H1 (cell line): ENCODE data around the gene SLMAP. TPM values are rescaled to one million over a fixed set of nuclear protein-coding genes. Genes with fewer than 3 reads are reported as not detected.

ENCODE experiments used
- CTCF ChIA-PET: fragments of 300-600 bp; sonication (Branson Sonifier 250); formaldehyde crosslinking; loops from one replicate; lab custom pipeline; 2021; ENCODE audit not compliant: partially characterized antibody; lab: Charles Lee
- POLR2A ChIA-PET: fragments of 300-600 bp; sonication (Branson Sonifier 250); formaldehyde crosslinking; loops from one replicate; lab custom pipeline; 2021; ENCODE audit warnings: inconsistent platforms; ENCODE audit not compliant: partially characterized antibody; lab: Charles Lee
- DNase-seq, 2 experiments: peaks; one replicate each; pipeline versions ENCODE4 v3.0.0 to v3.0.0-alpha.2; 2010 to 2022; ENCODE audit warnings: low spot score in 2 of 2, low read depth in 1 of 2, mixed read lengths in 1 of 2
- FAIRE-seq: peaks from 2 replicates; lab custom pipeline; 2011; peaks lifted over from hg19 to GRCh38; lab: Jason Lieb, UNC
- H2AFZ ChIP-seq: 2 replicates; pipeline ENCODE4 v1.8.1; 2012; ENCODE audit warnings: low read length, inconsistent platforms
- H2AK5ac ChIP-seq: 2 replicates; pipeline ENCODE4 v1.6.1; 2013; ENCODE audit warnings: low read depth, low read length
- H2BK120ac ChIP-seq: replicated peaks from 2 replicates; pipeline ENCODE3; 2013; ENCODE audit warnings: low read depth, low read length, inconsistent platforms
- H2BK12ac ChIP-seq: 2 replicates; pipeline ENCODE4 v1.6.1; 2013; ENCODE audit warnings: low read depth, low read length
- H2BK15ac ChIP-seq: 2 replicates; pipeline ENCODE4 v1.6.1; 2013; ENCODE audit warnings: low read length
- H2BK20ac ChIP-seq: 2 replicates; pipeline ENCODE4 v1.6.1; 2013; ENCODE audit warnings: low read length
- H2BK5ac ChIP-seq: 2 replicates; pipeline ENCODE4 v1.6.1; 2013; ENCODE audit warnings: low read depth, low read length
- H3K14ac ChIP-seq: 2 replicates; pipeline ENCODE4 v1.6.1; 2013; ENCODE audit warnings: inconsistent platforms; ENCODE audit not compliant: insufficient read length
- H3K18ac ChIP-seq: 2 replicates; pipeline ENCODE4 v1.6.1; 2013; ENCODE audit warnings: low read length; ENCODE audit errors: extremely low read depth
- H3K23ac ChIP-seq: 2 replicates; pipeline ENCODE4 v1.6.1; 2013; ENCODE audit warnings: inconsistent platforms; ENCODE audit not compliant: insufficient read length
- H3K23me2 ChIP-seq: 2 replicates; pipeline ENCODE4 v1.6.1; 2013; ENCODE audit warnings: low read depth, low read length
- H3K27ac ChIP-seq: 2 replicates; pipeline ENCODE4 v1.6.1; 2011; ENCODE audit warnings: low read depth, low read length, inconsistent platforms
- H3K27me3 ChIP-seq, 4 experiments: replicated peaks in 1 of 4; 1 replicate in 1 of 4; 2 replicates in 3 of 4; pipeline versions ENCODE4 v1.6.1 to v1.8.1; 2011 to 2013; ENCODE audit warnings: low read length in 3 of 4, mild to moderate bottlenecking in 3 of 4, inconsistent platforms in 2 of 4, mixed read lengths in 2 of 4, moderate library complexity in 1 of 4; ENCODE audit not compliant: control insufficient read depth in 3 of 4, insufficient read depth in 3 of 4; ENCODE audit errors: extremely low read depth in 1 of 4
- H3K36me3 ChIP-seq, 4 experiments: 2 replicates each; pipeline versions ENCODE4 v1.6.1 to v1.8.1; 2011 to 2013; ENCODE audit warnings: mild to moderate bottlenecking in 4 of 4, low read length in 3 of 4, moderate library complexity in 2 of 4, control low read depth in 1 of 4, inconsistent platforms in 1 of 4; ENCODE audit not compliant: insufficient read depth in 4 of 4, control insufficient read depth in 2 of 4
- H3K4ac ChIP-seq: replicated peaks from 2 replicates; pipeline ENCODE3; 2013; ENCODE audit warnings: low read length, low read depth, mixed read lengths, inconsistent platforms; ENCODE audit not compliant: insufficient read length
- H3K4me1 ChIP-seq, 4 experiments: replicated peaks in 1 of 4; 1 replicate in 1 of 4; 2 replicates in 3 of 4; pipeline versions ENCODE4 v1.6.1 to v1.8.1; 2011 to 2013; ENCODE audit warnings: low read length in 3 of 4, inconsistent platforms in 2 of 4, mixed read lengths in 1 of 4; ENCODE audit not compliant: insufficient read depth in 4 of 4, control insufficient read depth in 3 of 4
- H3K4me2 ChIP-seq, 2 experiments: 2 replicates each; pipeline versions ENCODE4 v1.6.1 to v1.8.1; 2011 to 2013; ENCODE audit warnings: low read depth in 2 of 2, low read length in 2 of 2, control low read depth in 1 of 2, inconsistent platforms in 1 of 2, mild to moderate bottlenecking in 1 of 2; ENCODE audit not compliant: insufficient read depth in 1 of 2
- H3K4me3 ChIP-seq, 4 experiments: fragments of 200-600, 300-600 bp in 1 of 4; sonication (generic), shearing (Covaris generic), sonication (Bioruptor Twin) in 1 of 4; 2 replicates each; pipeline versions ENCODE4 v1.5.1 to v1.8.1; 2011 to 2016; ENCODE audit warnings: low read length in 4 of 4, low read depth in 3 of 4, control low read depth in 2 of 4, inconsistent platforms in 2 of 4, mild to moderate bottlenecking in 2 of 4, mixed read lengths in 1 of 4, moderate library complexity in 1 of 4; ENCODE audit not compliant: insufficient read depth in 2 of 4; ENCODE audit errors: extremely low read depth in 1 of 4
- H3K56ac ChIP-seq: replicated peaks from 2 replicates; pipeline ENCODE3; 2013; ENCODE audit warnings: low read depth, mild to moderate bottlenecking, mixed read lengths, low read length, inconsistent platforms; ENCODE audit not compliant: insufficient read length
- H3K79me1 ChIP-seq: 2 replicates; pipeline ENCODE4 v1.6.1; 2013; ENCODE audit warnings: low read depth, low read length, control low read depth
- H3K79me2 ChIP-seq, 2 experiments: 2 replicates each; pipeline versions ENCODE4 v1.6.1 to v1.8.1; 2012 to 2013; ENCODE audit warnings: low read length in 2 of 2, mild to moderate bottlenecking in 2 of 2, inconsistent platforms in 1 of 2; ENCODE audit not compliant: insufficient read depth in 2 of 2, control insufficient read depth in 1 of 2
- H3K9ac ChIP-seq, 4 experiments: replicated peaks in 1 of 4; 1 replicate in 1 of 4; 2 replicates in 3 of 4; pipeline versions ENCODE4 v1.6.1 to v1.8.1; 2011 to 2013; ENCODE audit warnings: low read depth in 3 of 4, low read length in 3 of 4, control low read depth in 2 of 4, mild to moderate bottlenecking in 2 of 4, moderate library complexity in 2 of 4, inconsistent platforms in 1 of 4; ENCODE audit errors: extremely low read depth in 1 of 4
- H3K9me3 ChIP-seq, 2 experiments: 2 replicates each; pipeline versions ENCODE4 v1.6.1 to v1.8.1; 2012 to 2013; ENCODE audit warnings: mild to moderate bottlenecking in 2 of 2, moderate library complexity in 2 of 2, control low read depth in 1 of 2, inconsistent platforms in 1 of 2, low read depth in 1 of 2, low read length in 1 of 2, mixed read lengths in 1 of 2; ENCODE audit not compliant: insufficient read depth in 2 of 2
- H4K20me1 ChIP-seq, 2 experiments: replicated peaks in 1 of 2; 2 replicates each; pipeline versions ENCODE3 to v1.8.1; 2011 to 2013; ENCODE audit warnings: inconsistent platforms in 2 of 2, low read length in 2 of 2, mild to moderate bottlenecking in 1 of 2; ENCODE audit not compliant: insufficient read depth in 2 of 2, control insufficient read depth in 1 of 2
- H4K5ac ChIP-seq: 2 replicates; pipeline ENCODE4 v1.6.1; 2013; ENCODE audit warnings: low read length, low read depth, mixed read lengths, inconsistent platforms; ENCODE audit not compliant: insufficient read length
- H4K8ac ChIP-seq: 2 replicates; pipeline ENCODE4 v1.8.0; 2013; ENCODE audit warnings: mild to moderate bottlenecking, moderate library complexity, low read length, inconsistent platforms; ENCODE audit not compliant: insufficient read depth; ENCODE audit errors: extremely low read depth
- H4K91ac ChIP-seq: replicated peaks from 2 replicates; pipeline ENCODE3; 2013; ENCODE audit warnings: low read length, mixed read lengths, inconsistent platforms; ENCODE audit not compliant: insufficient read length
- ASH2L ChIP-seq: fragments of 200-600, 300-600 bp; sonication (generic); IDR thresholded peaks from one replicate; pipeline ENCODE4 v1.7.1; 2017; ENCODE audit warnings: low read length
- CHD2 ChIP-seq: IDR thresholded peaks from 2 replicates; pipeline ENCODE4 v1.6.1; 2012; ENCODE audit warnings: low read length, improper control_type of control experiment
- GTF2F1 ChIP-seq: IDR thresholded peaks from 2 replicates; pipeline ENCODE4 v1.6.1; 2012; ENCODE audit warnings: low read depth, low read length, improper control_type of control experiment, borderline replicate concordance
- JUN ChIP-seq: IDR thresholded peaks from 2 replicates; pipeline ENCODE4 v1.6.1; 2011; ENCODE audit warnings: low read depth, mild to moderate bottlenecking, improper control_type of control experiment, low read length
- SAP30 ChIP-seq: fragments of 300-600 bp; sonication (generic); IDR thresholded peaks from 2 replicates; pipeline ENCODE4 v1.7.1; 2012; ENCODE audit warnings: low read length, moderate library complexity, mild to moderate bottlenecking, inconsistent platforms; ENCODE audit not compliant: insufficient read depth, insufficient replicate concordance
- TAF1 ChIP-seq: IDR thresholded peaks from 2 replicates; pipeline ENCODE4 v1.6.1; 2011; ENCODE audit warnings: mild to moderate bottlenecking, low read depth, low read length
- TCF12 ChIP-seq: IDR thresholded peaks from 2 replicates; pipeline ENCODE4 v1.6.1; 2011; ENCODE audit warnings: low read depth, mild to moderate bottlenecking, low read length
- TEAD4 ChIP-seq: IDR thresholded peaks from 2 replicates; pipeline ENCODE4 v1.6.1; 2012; ENCODE audit warnings: low read depth, low read length, inconsistent platforms, mixed read lengths
- YY1 ChIP-seq: IDR thresholded peaks from 2 replicates; pipeline ENCODE4 v1.6.1; 2011; ENCODE audit warnings: low read depth, mild to moderate bottlenecking, low read length
- ZNF274 ChIP-seq: IDR thresholded peaks from 2 replicates; pipeline ENCODE4 v1.7.0; 2012; ENCODE audit warnings: low read length, borderline replicate concordance; ENCODE audit errors: extremely low read depth
- WGBS, 2 experiments: shearing (Covaris generic) in 1 of 2; methylation state at CpG; one replicate each; pipeline versions ENCODE4 v1.1.6 to v1.1.7; 2013 to 2015; ENCODE audit warnings: low lambda C conversion rate in 2 of 2, mixed read lengths in 2 of 2, inconsistent platforms in 1 of 2, low coverage in 1 of 2, missing lambda C conversion rate in 1 of 2; ENCODE audit not compliant: insufficient replicate concordance in 2 of 2, insufficient coverage in 1 of 2, insufficient read length in 1 of 2; ENCODE audit errors: extremely low coverage in 1 of 2, missing lambda C conversion rate in 1 of 2; 5-methylcytosine and 5-hydroxymethylcytosine counted together
- polyA plus RNA-seq, 7 experiments: library from polyadenylated mRNA; depleted of rRNA in 3 of 7; stranded (reverse) in 5 of 7; unstranded in 2 of 7; fragments of >200 nt in 5 of 7; fragments of 200-250 nt in 2 of 7; gene quantifications; 1 replicate in 5 of 7; 2 replicates in 1 of 7; 4 replicates in 1 of 7; pipeline versions ENCODE4 v1.2.1 to v1.2.3, GENCODE V29; 2011 to 2013; ENCODE audit warnings: missing spikeins in 2 of 7, mixed read lengths in 2 of 7
- total RNA-seq: library from RNA; stranded (reverse); fragmentation: NEBNext Ultra II Directional; extraction: Animal tissue kit (Norgen Biotek cat#: 25700); gene quantifications from 2 replicates; pipeline ENCODE4 v1.2.1, GENCODE V29; 2021
- TF ChIP-seq, protein P1 (sequence below): IDR thresholded peaks from 2 replicates; pipeline ENCODE4 v1.6.1; 2012; ENCODE audit warnings: inconsistent platforms
- TF ChIP-seq, protein P2 (sequence below): IDR thresholded peaks from 2 replicates; pipeline ENCODE4 v1.6.1; 2011; ENCODE audit warnings: low read length, improper control_type of control experiment

Gene SLMAP
- total and polyA plus RNA-seq, 2 of the 8 experiments (the other 6 are each of a cell fraction or from before 2014, with no cell fraction given) = 13.6 to 70.4 TPM

GRCh38 chr3:57952208-57952631, 196.1 kb downstream of the SLMAP start:
- no peak overlapping the region for H4K5ac ChIP-seq
- no peaks in the 10 kb centered on the region for H3K79me2 ChIP-seq
- ChIA-PET CTCF (interaction anchor here (0.6 to 2.0 kb wide), 6 partner anchors 10 to 455 kb away, joined by 3 to 10 read pairs (median 4); partner anchors contain the start of gene FLNB), POLR2A (interaction anchor here (0.6 to 1.3 kb wide), 9 partner anchors 8 to 751 kb away, joined by 3 to 4 read pairs (median 3); no protein-coding TSS in a partner anchor)
- H4K91ac ChIP-seq = no peak overlapping the region
- no peaks in the 10 kb centered on the region for H4K20me1 ChIP-seq
- WGBS, 2 experiments = 83% methylated on average over 4 of the region's 4 CpGs; no CpG with 5 or more reads in 1 of the 2 experiments
- no peak overlapping the region for H3K56ac ChIP-seq
- H3K23me2 ChIP-seq = no peaks in the 10 kb centered on the region; the same call in 1 of the 2 replicates
- no peak overlapping the region for H3K4ac ChIP-seq
- H2BK12ac ChIP-seq = no peak overlapping the region
- H2BK20ac ChIP-seq = no peak overlapping the region
- H3K18ac ChIP-seq = no peak overlapping the region
- H2AK5ac ChIP-seq = no peak overlapping the region
- H2AFZ ChIP-seq = peak overlapping the region; percentile 30; the same call in 1 of the 2 replicates
- DNase-seq (peak in 1 of 2 experiments; percentile 63), FAIRE-seq (peak; percentile 39)
- no peak overlapping the region for H3K14ac ChIP-seq
- H2BK5ac ChIP-seq = no peak overlapping the region
- no peaks in the 10 kb centered on the region for H3K36me3 ChIP-seq
- no peak overlapping the region for H3K4me3 ChIP-seq
- no peak overlapping the region for H2BK120ac ChIP-seq
- peak overlapping the region; percentile 37; the same call in 1 of the 2 replicates for H3K27ac ChIP-seq
- no peaks in the 10 kb centered on the region for H3K79me1 ChIP-seq
- no peak overlapping the region for H3K4me2 ChIP-seq
- no peak overlapping the region for H4K8ac ChIP-seq
- H3K9me3 ChIP-seq = no peaks in the 10 kb centered on the region
- no peaks in the 10 kb centered on the region for H3K27me3 ChIP-seq
- H3K23ac ChIP-seq = no peak overlapping the region
- peaks cover 0 to 25% (median 6%) of the 10 kb centered on the region in 4 experiments; a peak in 5 of 7 replicates for H3K4me1 ChIP-seq
- H2BK15ac ChIP-seq = no peak overlapping the region
- peak overlapping the region in 2 of 4 experiments; percentile 11 to 21; a peak in 2 of 7 replicates for H3K9ac ChIP-seq
- no peak for TF ChIP-seq CHD2
- no peak for TF ChIP-seq YY1
- peak; percentile 27; the same call in 1 of the 2 replicates for TF ChIP-seq JUN
- TF ChIP-seq, protein P1, sequence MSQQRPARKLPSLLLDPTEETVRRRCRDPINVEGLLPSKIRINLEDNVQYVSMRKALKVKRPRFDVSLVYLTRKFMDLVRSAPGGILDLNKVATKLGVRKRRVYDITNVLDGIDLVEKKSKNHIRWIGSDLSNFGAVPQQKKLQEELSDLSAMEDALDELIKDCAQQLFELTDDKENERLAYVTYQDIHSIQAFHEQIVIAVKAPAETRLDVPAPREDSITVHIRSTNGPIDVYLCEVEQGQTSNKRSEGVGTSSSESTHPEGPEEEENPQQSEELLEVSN = peak; percentile 43; the same call in 1 of the 2 replicates
- TF ChIP-seq TEAD4 = peak; percentile 62
- TF ChIP-seq GTF2F1 = no peak
- TF ChIP-seq SAP30 = no peak
- no peak for TF ChIP-seq ZNF274
- TF ChIP-seq ASH2L = no peak
- peak; percentile 70; the same call in 1 of the 2 replicates for TF ChIP-seq TAF1
- no peak for TF ChIP-seq TCF12
- TF ChIP-seq, protein P2, sequence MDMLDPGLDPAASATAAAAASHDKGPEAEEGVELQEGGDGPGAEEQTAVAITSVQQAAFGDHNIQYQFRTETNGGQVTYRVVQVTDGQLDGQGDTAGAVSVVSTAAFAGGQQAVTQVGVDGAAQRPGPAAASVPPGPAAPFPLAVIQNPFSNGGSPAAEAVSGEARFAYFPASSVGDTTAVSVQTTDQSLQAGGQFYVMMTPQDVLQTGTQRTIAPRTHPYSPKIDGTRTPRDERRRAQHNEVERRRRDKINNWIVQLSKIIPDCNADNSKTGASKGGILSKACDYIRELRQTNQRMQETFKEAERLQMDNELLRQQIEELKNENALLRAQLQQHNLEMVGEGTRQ = peak; percentile 84
